Psoas muscle (tissue), 8 donors: ENCODE results near the gene ADGRG3. TPM values are rescaled to one million over a fixed set of nuclear protein-coding genes. Genes with fewer than 3 reads are reported as not detected.

Source experiments
- ATAC-seq, 4 donors: fragments of 200-7000 bp; cut with Tn5 transposase; one replicate each; pipeline ENCODE4 v1.9.1; 2020; ENCODE audit warnings: moderate library complexity in 3 of 4, mild to moderate bottlenecking in 2 of 4
- DNase-seq, 2 donors: peaks; one replicate each; pipeline ENCODE4 v3.0.0-alpha.2; 2020
- H3K27ac ChIP-seq: fragments of 200-600 bp; one replicate; pipeline ENCODE4 v1.8.0; 2022
- H3K27me3 ChIP-seq, 3 donors: fragments of 200-600 bp in 1 of 3; one replicate each; pipeline versions ENCODE4 v1.6.1 to v1.8.0; 2013 to 2022; ENCODE audit warnings: low read length in 2 of 3, mild to moderate bottlenecking in 2 of 3, moderate library complexity in 1 of 3; ENCODE audit not compliant: insufficient read depth in 3 of 3
- H3K36me3 ChIP-seq, 2 donors: fragments of 200-600 bp in 1 of 2; one replicate each; pipeline versions ENCODE4 v1.6.1 to v1.8.0; 2013 to 2022; ENCODE audit warnings: low read depth in 1 of 2, mild to moderate bottlenecking in 1 of 2, moderate library complexity in 1 of 2; ENCODE audit not compliant: insufficient read depth in 1 of 2
- H3K4me1 ChIP-seq: fragments of 200-600 bp; one replicate; pipeline ENCODE4 v1.8.0; 2022
- H3K4me3 ChIP-seq: fragments of 200-600 bp; one replicate; pipeline ENCODE4 v1.8.0; 2022; ENCODE audit warnings: mild to moderate bottlenecking
- H3K9me3 ChIP-seq: fragments of 200-600 bp; one replicate; pipeline ENCODE4 v1.8.0; 2022
- CTCF ChIP-seq: fragments of 200-600 bp; IDR thresholded peaks from one replicate; pipeline ENCODE4 v1.8.0; 2022; ENCODE audit warnings: antibody characterized with exemption
- WGBS, 3 donors: extraction: QIAGEN DNeasy Blood & Tissue Kit; methylation state at CpG; one replicate each; pipeline versions ENCODE4 v1.1.6 to v1.1.7; 2013; 5-methylcytosine and 5-hydroxymethylcytosine counted together
- intact Hi-C, 2 donors: fragments of 100-400 bp; cut with DNase I; formaldehyde crosslinking; loops; one replicate each; pipeline versions ENCODE4 v1.11.0 to v1.14.2; 2022
- polyA plus RNA-seq, 3 donors: library from polyadenylated mRNA; stranded (reverse); fragments of 200-250 nt; gene quantifications; one replicate each; pipeline ENCODE4 v1.2.3, GENCODE V29; 2013
- total RNA-seq, 4 donors: library from RNA; stranded (reverse); fragmentation: NEBNext Ultra II Directional in 2 of 4; extraction: Animal tissue kit (Norgen Biotek cat#: 25700) in 2 of 4; gene quantifications; one replicate each; pipeline versions ENCODE4 v1.2.1 to v1.2.4, GENCODE V29; 2021 to 2023
- donor health status: healthy with polysubstance abuse.
- donor health status: DM: no; HTN: no; CAD: no; lungs with moderate emphysema.
- donor health status: Bipolar disorder and iron deficiency.
- donor health status: healthy.
- donor health status: DM: yes; HTN: yes; CAD: no.
- donor health status: DM: no; HTN: no; CAD: no.
- donor health status: DM: no; HTN: no; CAD: no.
- donor health status: DM: yes; HTN: yes; CAD: no.

ADGRG3 gene
- total and polyA plus RNA-seq, 7 donors: 0.16 to 0.57 (median 0.31) TPM

- DNase-seq (no peak), ATAC-seq (no peak)
- Histone ChIP-seq H3K9me3 (no peaks in the 10 kb centered on the region), H3K27me3 (no peaks in the 10 kb centered on the region), H3K4me3 (no peak overlapping the region), H3K4me1 (no peaks in the 10 kb centered on the region), H3K36me3 (no peaks in the 10 kb centered on the region), H3K27ac (no peak overlapping the region)
- TF ChIP-seq CTCF: no peak
- intact Hi-C loops: no loop called here
- WGBS, 3 donors: 88 to 90% (median 89%) methylated on average over 11 of the region's 11 CpGs
These were observed 14.9 kb downstream of the ADGRG3 start for GRCh38 chr16:57682809-57683635.

DNA sequence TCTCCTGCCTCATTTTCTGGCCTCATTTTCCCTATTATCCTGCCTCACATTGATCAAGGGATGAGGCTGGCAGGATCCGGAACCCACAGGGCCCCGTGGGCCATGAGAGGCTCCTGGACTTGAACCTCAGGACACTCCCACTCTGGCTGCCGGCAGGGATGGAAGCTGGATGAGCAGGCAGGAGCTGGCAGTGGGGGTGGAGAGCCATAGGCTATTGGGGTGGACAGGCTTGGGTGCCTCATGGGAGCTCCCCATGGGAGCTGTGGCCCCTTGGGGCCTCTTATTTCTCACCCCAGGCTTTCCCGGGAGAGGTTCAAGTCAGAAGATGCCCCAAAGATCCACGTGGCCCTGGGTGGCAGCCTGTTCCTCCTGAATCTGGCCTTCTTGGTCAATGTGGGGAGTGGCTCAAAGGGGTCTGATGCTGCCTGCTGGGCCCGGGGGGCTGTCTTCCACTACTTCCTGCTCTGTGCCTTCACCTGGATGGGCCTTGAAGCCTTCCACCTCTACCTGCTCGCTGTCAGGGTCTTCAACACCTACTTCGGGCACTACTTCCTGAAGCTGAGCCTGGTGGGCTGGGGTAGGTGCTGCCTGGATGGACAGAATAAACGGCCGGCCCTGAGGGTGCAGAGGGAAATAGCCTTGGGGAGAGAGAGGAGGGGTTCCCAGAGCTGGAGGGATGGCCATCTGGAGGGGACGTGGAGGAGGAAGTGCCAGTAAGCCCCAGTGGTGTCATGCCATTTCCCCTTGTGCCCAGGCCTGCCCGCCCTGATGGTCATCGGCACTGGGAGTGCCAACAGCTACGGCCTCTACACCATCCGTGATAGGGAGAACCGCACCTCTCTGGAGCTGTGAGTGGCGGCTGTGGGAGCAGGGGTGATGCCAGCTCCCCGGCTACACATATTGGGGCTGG is 15.8 kb downstream of the ADGRG3 start:
- no peak for DNase-seq
- no peak overlapping the region for H3K4me3 ChIP-seq
- no peak for ATAC-seq
- no peak overlapping the region for H3K27ac ChIP-seq
- intact Hi-C loops: no loop called here
- H3K27me3 ChIP-seq: peaks cover 0 to 2% (median 0%) of the 10 kb centered on the region in 3 donors
- no peaks in the 10 kb centered on the region for H3K36me3 ChIP-seq
- no peaks in the 10 kb centered on the region for H3K4me1 ChIP-seq
- no peak for TF ChIP-seq CTCF
- H3K9me3 ChIP-seq: no peaks in the 10 kb centered on the region
- 79 to 87% (median 83%) methylated on average over 18 of the region's 18 CpGs for WGBS, 3 donors

DNA sequence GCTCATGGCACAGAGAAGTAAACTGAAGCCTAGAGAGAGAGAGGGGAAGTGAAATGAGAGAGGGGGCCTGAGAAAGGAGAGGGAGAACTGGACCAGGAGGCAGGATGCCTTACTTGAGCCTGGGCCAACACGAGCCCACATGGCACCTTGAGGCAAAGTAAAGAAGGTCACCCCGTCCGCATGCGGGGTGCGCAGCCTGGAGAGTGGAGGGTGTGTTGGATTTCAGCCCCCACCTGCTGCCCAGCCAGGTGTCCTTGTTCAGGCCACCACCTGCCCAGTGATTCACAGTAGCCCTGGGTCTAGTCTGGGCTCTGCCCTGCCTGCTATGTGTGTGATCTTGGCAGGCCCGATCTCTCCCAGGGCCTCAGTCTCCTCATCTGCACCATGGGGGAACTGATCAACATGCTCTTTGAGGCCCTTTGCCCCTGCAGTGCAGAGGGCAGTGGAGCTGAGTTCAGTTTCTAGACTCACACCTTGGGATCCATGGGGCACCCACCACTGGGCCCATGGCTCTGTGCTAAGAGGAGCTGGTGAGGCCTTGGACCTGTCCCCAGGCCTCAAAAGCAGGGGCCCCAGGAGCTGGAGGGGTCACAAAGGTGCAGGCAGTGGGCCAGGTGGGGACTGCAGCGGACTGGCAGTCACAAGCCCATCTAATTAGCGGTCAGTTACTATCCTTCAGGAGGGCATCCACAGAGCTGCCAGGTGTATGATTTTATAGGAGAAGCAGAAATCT is 16.7 kb downstream of the ADGRG3 start:
- WGBS, 3 donors: 92 to 95% (median 94%) methylated on average over 8 of the region's 8 CpGs
- peak in 1 of 4 donors; percentile 25 for ATAC-seq
- Histone ChIP-seq H3K9me3 (no peaks in the 10 kb centered on the region), H3K4me3 (no peak overlapping the region), H3K27ac (no peak overlapping the region), H3K4me1 (no peaks in the 10 kb centered on the region), H3K27me3 (peaks cover 0 to 5% (median 3%) of the 10 kb centered on the region in 3 donors), H3K36me3 (no peaks in the 10 kb centered on the region)
- intact Hi-C loops: no loop called here
- DNase-seq: no peak
- no peak for TF ChIP-seq CTCF

- no peak overlapping the region for H3K4me3 ChIP-seq
- no peaks in the 10 kb centered on the region for H3K9me3 ChIP-seq
- H3K36me3 ChIP-seq: no peaks in the 10 kb centered on the region
- no peak overlapping the region for H3K27ac ChIP-seq
- WGBS, 3 donors: 83 to 86% (median 84%) methylated on average over 11 of the region's 11 CpGs
- no peak for TF ChIP-seq CTCF
- no peak for ATAC-seq
- peaks cover 0 to 5% (median 4%) of the 10 kb centered on the region in 3 donors for H3K27me3 ChIP-seq
- H3K4me1 ChIP-seq: no peaks in the 10 kb centered on the region
- intact Hi-C loops: no loop called here
- no peak for DNase-seq
These were observed 17.5 kb downstream of the ADGRG3 start for GRCh38 chr16:57685633-57686032.
